ENCODE measurements around the gene PCNT. TPM values are rescaled to one million over a fixed set of nuclear protein-coding genes. Genes with fewer than 3 reads are reported as not detected.

The PCNT gene
- total and polyA plus RNA-seq, 2 donors (not counting 1 experiment from before 2014, with no cell fraction given), result 20.3 to 58.1 TPM

GRCh38 chr21:46347203-46347550 lies 23.2 kb downstream of the PCNT start:
- Mint-ChIP-seq H3K27me3 (no peaks in the 10 kb centered on the region), H3K9me3 (ENCODE audit: insufficient read depth) (no peaks in the 10 kb centered on the region), H3K4me3 (no peak overlapping the region), H3K27ac (no peak overlapping the region), H3K4me1 (no peaks in the 10 kb centered on the region)
- H3K27ac ChIP-seq (ENCODE audit: low read length in 2 of 2), result no peak overlapping the region
- POLR2A ChIA-PET, result no interaction called here
- no peak for TF ChIP-seq EZH2 (IDR thresholded peaks at IDR 0.05; ENCODE audit: borderline replicate concordance, insufficient read depth, low read depth, low read length, poor library complexity, severe bottlenecking)
- H3K9ac ChIP-seq (ENCODE audit: low read length), result no peak overlapping the region
- no peak overlapping the region for H3K4me3 ChIP-seq (ENCODE audit: control extremely low read depth in 1 of 5, extremely low read depth in 1 of 5, insufficient read depth in 1 of 5, low read depth in 2 of 5, low read length in 4 of 5)
- no peaks in the 10 kb centered on the region for H4K20me1 ChIP-seq (ENCODE audit: control insufficient read depth, insufficient read depth, low read length, poor library complexity, severe bottlenecking)
- intact Hi-C loops (cut with micrococcal nuclease), result no loop called here
- CTCF ChIA-PET, result no interaction called here
- ATAC-seq (ENCODE audit: low read depth) (no peak), DNase-seq (no peak)
- H3K27me3 ChIP-seq (replicated peaks in 1 of 4; ENCODE audit: control extremely low read depth in 1 of 4, control insufficient read depth in 3 of 4, insufficient read depth in 4 of 4, low read length in 3 of 4), result no peaks in the 10 kb centered on the region
- WGBS (ENCODE audit: insufficient coverage), result 92% methylated on average over 8 of the region's 10 CpGs
- no peaks in the 10 kb centered on the region for H3K4me1 ChIP-seq (ENCODE audit: control insufficient read depth in 2 of 2, insufficient read depth in 2 of 2, low read length in 2 of 2)
- H3K36me3 ChIP-seq (replicated peaks in 1 of 2; ENCODE audit: control extremely low read depth in 1 of 2, control insufficient read depth in 1 of 2, extremely low read depth in 1 of 2, insufficient read depth in 2 of 2, low read length in 1 of 2), result peaks cover 0 to 58% of the 10 kb centered on the region in 2 experiments
- no peaks in the 10 kb centered on the region for H3K9me3 ChIP-seq (ENCODE audit: control extremely low read depth in 1 of 3, control insufficient read depth in 2 of 3, insufficient read depth in 1 of 3, low read length in 2 of 3)
- no peak overlapping the region for H2AFZ ChIP-seq (ENCODE audit: insufficient read depth, low read depth, low read length, poor library complexity, severe bottlenecking)
- H3K79me2 ChIP-seq (ENCODE audit: control insufficient read depth, insufficient read depth, low read length), result peaks cover 42% of the 10 kb centered on the region
- no peak overlapping the region for H3K4me2 ChIP-seq (replicated peaks; ENCODE audit: low read depth, low read length, poor library complexity, severe bottlenecking)

GRCh38 chr21:46347791-46348381 lies 23.9 kb downstream of the PCNT start:
- H2AFZ ChIP-seq (ENCODE audit: insufficient read depth, low read depth, low read length, poor library complexity, severe bottlenecking), result no peak overlapping the region
- no peaks in the 10 kb centered on the region for H3K9me3 Mint-ChIP-seq (ENCODE audit: insufficient read depth)
- no peak overlapping the region for H3K4me2 ChIP-seq (replicated peaks; ENCODE audit: low read depth, low read length, poor library complexity, severe bottlenecking)
- H3K27me3 Mint-ChIP-seq, result no peaks in the 10 kb centered on the region
- ChIA-PET CTCF (interaction anchor here (0.6 kb wide), 1 partner anchor 14 kb away, joined by 3 read pairs; no protein-coding TSS in a partner anchor), POLR2A (no interaction called here)
- H3K4me1 ChIP-seq (ENCODE audit: control insufficient read depth in 2 of 2, insufficient read depth in 2 of 2, low read length in 2 of 2), result no peaks in the 10 kb centered on the region
- no peak overlapping the region for H3K4me3 ChIP-seq (ENCODE audit: control extremely low read depth in 1 of 5, extremely low read depth in 1 of 5, insufficient read depth in 1 of 5, low read depth in 2 of 5, low read length in 4 of 5)
- H3K27me3 ChIP-seq (replicated peaks in 1 of 4; ENCODE audit: control extremely low read depth in 1 of 4, control insufficient read depth in 3 of 4, insufficient read depth in 4 of 4, low read length in 3 of 4), result no peaks in the 10 kb centered on the region
- H3K79me2 ChIP-seq (ENCODE audit: control insufficient read depth, insufficient read depth, low read length), result peaks cover 36% of the 10 kb centered on the region
- TF ChIP-seq EZH2 (IDR thresholded peaks at IDR 0.05; ENCODE audit: borderline replicate concordance, insufficient read depth, low read depth, low read length, poor library complexity, severe bottlenecking) (no peak), CTCF (IDR thresholded peaks at IDR 0.05) (no peak)
- no peak for DNase-seq
- H3K27ac Mint-ChIP-seq, result no peak overlapping the region
- no peak overlapping the region for H3K27ac ChIP-seq (ENCODE audit: low read length in 2 of 2)
- WGBS (ENCODE audit: insufficient coverage), result 94% methylated on average over 12 of the region's 12 CpGs
- intact Hi-C loops (cut with micrococcal nuclease), result no loop called here
- H4K20me1 ChIP-seq (ENCODE audit: control insufficient read depth, insufficient read depth, low read length, poor library complexity, severe bottlenecking), result no peaks in the 10 kb centered on the region
- H3K4me3 Mint-ChIP-seq, result no peak overlapping the region
- peaks cover 0 to 61% of the 10 kb centered on the region in 2 experiments for H3K36me3 ChIP-seq (replicated peaks in 1 of 2; ENCODE audit: control extremely low read depth in 1 of 2, control insufficient read depth in 1 of 2, extremely low read depth in 1 of 2, insufficient read depth in 2 of 2, low read length in 1 of 2)
- no peaks in the 10 kb centered on the region for H3K9me3 ChIP-seq (ENCODE audit: control extremely low read depth in 1 of 3, control insufficient read depth in 2 of 3, insufficient read depth in 1 of 3, low read length in 2 of 3)
- no peak for ATAC-seq (ENCODE audit: low read depth)
- H3K9ac ChIP-seq (ENCODE audit: low read length), result no peak overlapping the region
- no peaks in the 10 kb centered on the region for H3K4me1 Mint-ChIP-seq

Measured in B cell (primary cell).